Ascending aorta (tissue), 2 donors: Measurements from ENCODE around the gene LTBP1. TPM values are rescaled to one million over a fixed set of nuclear protein-coding genes. Genes with fewer than 3 reads are reported as not detected.

Experiments used
- DNase-seq, 2 donors: peaks; one replicate each; pipeline ENCODE4 v3.0.0-alpha.2; 2019; ENCODE audit warnings: low spot score in 2 of 2
- H3K27ac ChIP-seq, 2 donors: fragments of 200-600 bp; sonication (generic); one replicate each; pipeline ENCODE4 v1.5.1; 2016 to 2017; ENCODE audit warnings: mild to moderate bottlenecking in 1 of 2
- H3K27me3 ChIP-seq: fragments of 200-600 bp; sonication (generic); one replicate; pipeline ENCODE4 v1.5.1; 2017
- H3K36me3 ChIP-seq, 2 donors: fragments of 200-600 bp; sonication (generic); one replicate each; pipeline ENCODE4 v1.5.1; 2016
- H3K4me1 ChIP-seq, 2 donors: fragments of 200-600 bp; sonication (generic); one replicate each; pipeline ENCODE4 v1.5.1; 2016 to 2017; ENCODE audit warnings: mild to moderate bottlenecking in 1 of 2
- H3K4me3 ChIP-seq, 2 donors: fragments of 200-600 bp; sonication (generic); one replicate each; pipeline ENCODE4 v1.5.1; 2016 to 2017; ENCODE audit warnings: mild to moderate bottlenecking in 1 of 2
- H3K9me3 ChIP-seq, 2 donors: fragments of 200-600 bp; sonication (generic); one replicate each; pipeline ENCODE4 v1.5.1; 2016
- intact Hi-C: fragments of 100-400 bp; cut with DNase I; formaldehyde crosslinking; loops from one replicate; pipeline ENCODE4 v1.15.1; 2023
- total RNA-seq: library from RNA; depleted of rRNA; stranded (reverse); fragments of >200 nt; gene quantifications from one replicate; pipeline ENCODE4 v1.1.0, GENCODE V29; 2016
- TF ChIP-seq, protein P1 (sequence below), 3 experiments: fragments of 200-600 bp in 2 of 3; fragments of 450-650 bp in 1 of 3; sonication (generic) in 2 of 3; IDR thresholded peaks; one replicate each; pipeline ENCODE4 v1.5.1; 2016 to 2019; ENCODE audit warnings: antibody characterized with exemption in 3 of 3, mild to moderate bottlenecking in 1 of 3, moderate library complexity in 1 of 3

The LTBP1 gene
- total RNA-seq, 1 donor from 2014 or later, result 295 TPM

DNA sequence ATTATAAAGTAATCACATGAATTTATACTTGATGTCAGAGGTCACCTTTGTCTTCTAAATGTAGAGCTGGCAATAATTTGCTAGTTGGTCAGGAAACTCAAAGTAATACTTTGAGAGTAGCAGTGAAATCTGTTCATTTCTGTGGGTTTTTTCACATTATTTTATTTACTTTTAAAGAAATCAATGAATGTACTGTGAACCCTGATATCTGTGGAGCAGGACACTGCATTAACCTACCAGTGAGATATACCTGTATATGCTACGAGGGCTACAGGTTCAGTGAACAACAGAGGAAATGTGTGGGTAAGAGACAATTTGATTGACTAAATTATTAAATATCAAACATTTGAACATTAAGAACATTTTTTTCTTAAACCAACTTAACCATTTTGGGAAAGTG lies 326.7 kb downstream of the LTBP1 start:
- H3K4me1 ChIP-seq, result peaks cover 0 to 28% of the 10 kb centered on the region in 2 donors
- no peak overlapping the region for H3K4me3 ChIP-seq
- no peak for DNase-seq
- intact Hi-C loops, result loop anchor here (5.0 to 10.0 kb wide), 4 partner anchors 41 to 499 kb away; no protein-coding TSS in a partner anchor
- peak overlapping the region; percentile 48 to 93 for H3K27ac ChIP-seq
- no peaks in the 10 kb centered on the region for H3K9me3 ChIP-seq
- no peaks in the 10 kb centered on the region for H3K27me3 ChIP-seq
- H3K36me3 ChIP-seq, result peaks cover 26 to 49% of the 10 kb centered on the region in 2 donors
- TF ChIP-seq, protein P1, sequence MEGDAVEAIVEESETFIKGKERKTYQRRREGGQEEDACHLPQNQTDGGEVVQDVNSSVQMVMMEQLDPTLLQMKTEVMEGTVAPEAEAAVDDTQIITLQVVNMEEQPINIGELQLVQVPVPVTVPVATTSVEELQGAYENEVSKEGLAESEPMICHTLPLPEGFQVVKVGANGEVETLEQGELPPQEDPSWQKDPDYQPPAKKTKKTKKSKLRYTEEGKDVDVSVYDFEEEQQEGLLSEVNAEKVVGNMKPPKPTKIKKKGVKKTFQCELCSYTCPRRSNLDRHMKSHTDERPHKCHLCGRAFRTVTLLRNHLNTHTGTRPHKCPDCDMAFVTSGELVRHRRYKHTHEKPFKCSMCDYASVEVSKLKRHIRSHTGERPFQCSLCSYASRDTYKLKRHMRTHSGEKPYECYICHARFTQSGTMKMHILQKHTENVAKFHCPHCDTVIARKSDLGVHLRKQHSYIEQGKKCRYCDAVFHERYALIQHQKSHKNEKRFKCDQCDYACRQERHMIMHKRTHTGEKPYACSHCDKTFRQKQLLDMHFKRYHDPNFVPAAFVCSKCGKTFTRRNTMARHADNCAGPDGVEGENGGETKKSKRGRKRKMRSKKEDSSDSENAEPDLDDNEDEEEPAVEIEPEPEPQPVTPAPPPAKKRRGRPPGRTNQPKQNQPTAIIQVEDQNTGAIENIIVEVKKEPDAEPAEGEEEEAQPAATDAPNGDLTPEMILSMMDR (IDR thresholded peaks at IDR 0.05), result no peak

DNA sequence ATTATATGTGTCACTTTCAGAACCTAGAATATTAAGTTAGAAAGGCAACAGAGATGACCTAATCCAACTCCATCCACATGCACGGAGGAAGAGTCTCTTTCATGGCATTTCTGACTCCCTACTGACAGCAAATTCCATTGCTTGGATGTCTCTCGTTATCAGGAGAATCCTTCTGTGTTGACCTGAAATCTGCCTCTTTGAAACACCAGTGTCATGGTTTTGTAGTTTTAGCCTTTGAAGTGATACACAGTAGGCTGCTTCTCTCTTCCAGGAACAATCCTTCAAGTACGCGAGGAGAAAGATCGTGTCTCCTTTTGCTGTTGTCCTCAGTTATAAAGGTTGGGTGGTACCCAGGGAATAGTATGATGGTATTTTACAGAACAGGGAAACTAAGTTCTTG lies 327.8 kb downstream of the LTBP1 start:
- DNase-seq, result no peak
- Histone ChIP-seq H3K27me3 (no peaks in the 10 kb centered on the region), H3K9me3 (no peaks in the 10 kb centered on the region), H3K36me3 (peaks cover 26 to 44% of the 10 kb centered on the region in 2 donors), H3K4me1 (peaks cover 0 to 34% of the 10 kb centered on the region in 2 donors), H3K27ac (peak overlapping the region; percentile 93), H3K4me3 (no peak overlapping the region)
- TF ChIP-seq, protein P1 (IDR thresholded peaks at IDR 0.05), result no peak
- intact Hi-C loops, result loop anchor here (5.0 to 10.0 kb wide), 4 partner anchors 42 to 500 kb away; no protein-coding TSS in a partner anchor

DNA sequence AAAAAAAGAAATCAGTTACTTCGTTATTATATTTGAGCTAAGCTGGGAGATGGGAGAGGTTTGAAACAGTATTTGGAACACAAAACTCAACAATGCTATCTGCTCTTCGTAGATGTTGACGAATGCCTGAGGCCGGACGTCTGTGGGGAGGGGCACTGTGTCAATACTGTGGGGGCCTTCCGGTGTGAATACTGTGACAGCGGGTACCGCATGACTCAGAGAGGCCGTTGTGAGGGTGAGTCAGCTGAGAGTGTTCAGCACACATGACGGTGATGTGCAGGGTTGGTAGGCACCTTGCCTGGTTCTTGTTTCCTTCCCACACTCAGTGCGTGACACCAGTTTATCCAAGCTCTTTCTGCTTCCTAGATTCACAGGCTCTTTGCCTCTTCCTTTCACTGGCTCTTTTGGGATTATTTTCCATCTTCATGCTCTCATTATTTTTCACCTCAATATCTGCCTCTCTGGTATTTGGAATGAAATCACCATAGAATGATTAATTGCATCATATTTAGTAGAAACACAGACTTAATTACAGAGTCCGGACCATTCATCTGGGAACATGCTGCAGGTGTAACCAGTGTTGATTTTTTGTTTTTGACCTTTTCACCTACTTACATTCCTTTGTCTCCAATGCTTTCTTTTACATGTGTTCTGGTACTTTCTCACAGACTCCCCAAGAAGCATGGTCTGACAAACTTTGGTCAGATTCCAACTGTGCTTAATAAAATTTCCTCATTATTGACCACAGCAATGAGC lies 329.1 kb downstream of the LTBP1 start:
- Histone ChIP-seq H3K27me3 (no peaks in the 10 kb centered on the region), H3K36me3 (peaks cover 30 to 47% of the 10 kb centered on the region in 2 donors), H3K9me3 (no peaks in the 10 kb centered on the region), H3K4me3 (no peak overlapping the region), H3K27ac (peak overlapping the region; percentile 93), H3K4me1 (peaks cover 0 to 36% of the 10 kb centered on the region in 2 donors)
- TF ChIP-seq, protein P1 (IDR thresholded peaks at IDR 0.05), result no peak
- intact Hi-C loops, result loop anchor here (5.0 to 10.0 kb wide), 4 partner anchors 64 to 501 kb away; no protein-coding TSS in a partner anchor
- DNase-seq, result peak; percentile 87 to 95

DNA sequence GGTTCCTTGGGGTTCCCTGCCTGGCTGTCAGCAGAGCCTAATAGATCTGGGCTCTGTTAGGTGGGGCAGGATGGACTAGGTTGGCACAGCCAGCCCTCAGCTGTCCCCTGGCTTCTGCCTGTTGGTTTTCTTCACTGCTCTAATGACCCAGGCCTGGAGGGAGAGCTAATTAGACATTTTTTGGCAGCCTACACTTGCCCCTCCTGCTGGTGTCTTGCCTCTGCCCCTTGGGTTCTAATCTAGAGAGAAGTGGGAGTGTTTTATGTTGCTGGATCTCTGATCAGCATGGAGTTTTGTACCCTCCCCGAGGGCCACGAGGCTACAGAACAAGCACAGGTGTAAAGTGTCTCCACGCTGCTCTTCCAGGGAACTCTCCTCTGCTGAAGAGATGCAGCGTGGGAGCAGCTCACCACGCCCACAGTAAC lies 330.3 kb downstream of the LTBP1 start:
- Histone ChIP-seq H3K36me3 (peaks cover 38 to 55% of the 10 kb centered on the region in 2 donors), H3K4me3 (no peak overlapping the region), H3K27me3 (no peaks in the 10 kb centered on the region), H3K4me1 (peaks cover 0 to 36% of the 10 kb centered on the region in 2 donors), H3K9me3 (no peaks in the 10 kb centered on the region), H3K27ac (peak overlapping the region; percentile 93)
- TF ChIP-seq, protein P1 (IDR thresholded peaks at IDR 0.05), result no peak
- intact Hi-C loops, result loop anchor here (5.0 to 10.0 kb wide), 4 partner anchors 65 to 502 kb away; no protein-coding TSS in a partner anchor
- no peak for DNase-seq

GRCh38 chr2:33278245-33278943 lies 331.6 kb downstream of the LTBP1 start:
- Histone ChIP-seq H3K27ac (peak overlapping the region; percentile 93), H3K36me3 (peaks cover 38 to 55% of the 10 kb centered on the region in 2 donors), H3K4me3 (no peak overlapping the region), H3K27me3 (no peaks in the 10 kb centered on the region), H3K9me3 (no peaks in the 10 kb centered on the region), H3K4me1 (peaks cover 0 to 36% of the 10 kb centered on the region in 2 donors)
- TF ChIP-seq, protein P1 (IDR thresholded peaks at IDR 0.05), result no peak
- intact Hi-C loops, result loop anchor here (5.0 to 10.0 kb wide), 4 partner anchors 66 to 504 kb away; no protein-coding TSS in a partner anchor
- peak in 1 of 2 donors; percentile 81 for DNase-seq
